H1 (cell line): ENCODE results near the gene ARHGEF11. TPM values are rescaled to one million over a fixed set of nuclear protein-coding genes. Genes with fewer than 3 reads are reported as not detected.

ENCODE experiments used
- GABPA ChIP-seq: IDR thresholded peaks from 2 replicates; pipeline ENCODE4 v1.6.1; 2011; ENCODE audit warnings: mild to moderate bottlenecking, low read length, moderate library complexity, borderline replicate concordance; ENCODE audit not compliant: insufficient read depth
- KDM1A ChIP-seq: fragments of 200-600, 300-600 bp; sonication (generic); IDR thresholded peaks from 2 replicates; pipeline ENCODE4 v1.7.1; 2016; ENCODE audit warnings: mild to moderate bottlenecking, low read length, borderline replicate concordance
- MAX ChIP-seq: IDR thresholded peaks from 2 replicates; pipeline ENCODE4 v1.6.1; 2012; ENCODE audit warnings: inconsistent platforms
- POLR2A ChIP-seq, 2 experiments: IDR thresholded peaks; 1 replicate in 1 of 2; 2 replicates in 1 of 2; pipeline ENCODE4 v1.6.1; 2011; ENCODE audit warnings: low read depth in 2 of 2, low read length in 2 of 2, mild to moderate bottlenecking in 2 of 2; ENCODE audit errors: control extremely low read depth in 1 of 2
- RAD21 ChIP-seq, 2 experiments: IDR thresholded peaks in 1 of 2; conservative IDR thresholded peaks in 1 of 2; 2 replicates each; pipeline ENCODE4 v1.6.1; 2011; ENCODE audit warnings: low read depth in 2 of 2, low read length in 2 of 2, improper control_type of control experiment in 1 of 2, inconsistent platforms in 1 of 2, mild to moderate bottlenecking in 1 of 2, moderate library complexity in 1 of 2
- SP1 ChIP-seq: IDR thresholded peaks from 2 replicates; pipeline ENCODE4 v1.6.1; 2011; ENCODE audit warnings: low read depth, low read length
- SP2 ChIP-seq: IDR thresholded peaks from 2 replicates; pipeline ENCODE4 v1.6.1; 2012; ENCODE audit warnings: mild to moderate bottlenecking, low read length, inconsistent platforms
- TBP ChIP-seq: IDR thresholded peaks from 2 replicates; pipeline ENCODE4 v1.6.1; 2011; ENCODE audit warnings: low read depth, low read length, improper control_type of control experiment
- YY1 ChIP-seq: IDR thresholded peaks from 2 replicates; pipeline ENCODE4 v1.6.1; 2011; ENCODE audit warnings: low read depth, mild to moderate bottlenecking, low read length
- polyA plus RNA-seq, 7 experiments: library from polyadenylated mRNA; depleted of rRNA in 3 of 7; stranded (reverse) in 5 of 7; unstranded in 2 of 7; fragments of >200 nt in 5 of 7; fragments of 200-250 nt in 2 of 7; gene quantifications; 1 replicate in 5 of 7; 2 replicates in 1 of 7; 4 replicates in 1 of 7; pipeline versions ENCODE4 v1.2.1 to v1.2.3, GENCODE V29; 2011 to 2013; ENCODE audit warnings: missing spikeins in 2 of 7, mixed read lengths in 2 of 7
- total RNA-seq: library from RNA; stranded (reverse); fragmentation: NEBNext Ultra II Directional; extraction: Animal tissue kit (Norgen Biotek cat#: 25700); gene quantifications from 2 replicates; pipeline ENCODE4 v1.2.1, GENCODE V29; 2021
- TF ChIP-seq, protein P1 (sequence below): IDR thresholded peaks from 2 replicates; pipeline ENCODE4 v1.6.1; 2011; ENCODE audit warnings: low read length, improper control_type of control experiment

Gene ARHGEF11
- total and polyA plus RNA-seq, 2 of the 8 experiments (the other 6 are each of a cell fraction or from before 2014, with no cell fraction given), result 19.9 to 33.1 TPM

DNA sequence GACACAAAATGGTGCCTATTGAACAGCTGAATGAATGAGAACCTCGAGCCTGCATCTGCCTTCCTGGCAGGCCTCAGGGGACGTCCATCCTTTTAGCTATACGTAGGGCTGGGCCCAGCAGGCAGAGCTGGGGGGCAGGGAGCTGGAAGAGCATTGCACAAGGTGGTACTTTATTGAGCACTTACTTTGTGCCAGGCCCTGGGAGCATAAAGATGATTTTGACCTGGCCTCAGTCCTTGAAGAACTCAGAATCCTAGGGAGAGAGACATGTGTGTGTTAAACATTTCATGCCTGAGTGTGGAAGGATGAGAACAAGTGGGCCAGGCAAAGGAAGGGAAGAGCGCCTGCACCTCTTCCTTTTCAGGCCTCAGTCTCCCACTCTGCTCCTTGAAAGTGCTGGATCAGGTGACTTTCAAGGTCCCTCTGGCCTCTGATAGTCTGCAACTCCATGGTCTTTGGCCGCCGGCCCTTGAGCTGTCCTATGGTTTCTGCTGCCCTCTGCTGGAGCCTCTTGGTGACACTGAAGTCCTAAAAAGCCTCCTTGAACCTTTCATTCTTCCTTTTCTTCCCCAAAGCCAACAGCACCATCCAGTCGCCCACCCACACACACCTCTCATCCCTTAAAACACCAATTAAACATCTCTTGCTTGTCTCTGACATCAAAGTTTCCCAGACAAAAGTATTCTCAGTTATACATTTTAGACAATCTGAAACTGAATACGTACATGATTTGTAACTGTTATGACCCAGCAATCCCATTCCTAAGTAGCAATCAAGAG is 155.6 kb downstream of the ARHGEF11 start (continued):
- TF ChIP-seq MAX (no peak), GABPA (0 out of 2 replicates have a peak, but pooled peaks have one; percentile 11), SP2 (peak; percentile 60), RAD21 (IDR thresholded peaks at IDR 0.05 in 1 of 2, conservative IDR thresholded peaks at IDR 0.05 in 1 of 2; ENCODE audit: low read depth in 2 of 2, low read length in 2 of 2) (peak; percentile 95 to 97), YY1 (0 out of 2 replicates have a peak, but pooled peaks have one; percentile 44), POLR2A (IDR thresholded peaks at IDR 0.05; ENCODE audit: control extremely low read depth in 1 of 2, low read depth in 2 of 2, low read length in 2 of 2) (peak in 1 of 2 experiments; percentile 43; a peak in 1 of 3 replicates), TBP (peak; percentile 38; the same call in 1 of the 2 replicates), KDM1A (peak; percentile 64; the same call in 1 of the 2 replicates), SP1 (peak; percentile 47; the same call in 1 of the 2 replicates)
- TF ChIP-seq, protein P1, sequence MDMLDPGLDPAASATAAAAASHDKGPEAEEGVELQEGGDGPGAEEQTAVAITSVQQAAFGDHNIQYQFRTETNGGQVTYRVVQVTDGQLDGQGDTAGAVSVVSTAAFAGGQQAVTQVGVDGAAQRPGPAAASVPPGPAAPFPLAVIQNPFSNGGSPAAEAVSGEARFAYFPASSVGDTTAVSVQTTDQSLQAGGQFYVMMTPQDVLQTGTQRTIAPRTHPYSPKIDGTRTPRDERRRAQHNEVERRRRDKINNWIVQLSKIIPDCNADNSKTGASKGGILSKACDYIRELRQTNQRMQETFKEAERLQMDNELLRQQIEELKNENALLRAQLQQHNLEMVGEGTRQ, result peak; percentile 74
